WERI-Rb-1 (cell line): ENCODE measurements around the gene ADCYAP1.

Experiments used
- DNase-seq: peaks from one replicate; pipeline ENCODE4 v3.0.0-alpha.2; 2020
- H3K27ac ChIP-seq: fragments of 250-450 bp; sonication (Bioruptor Pico); 2 replicates; pipeline ENCODE4 v1.5.1; 2020; ENCODE audit warnings: mild to moderate bottlenecking, moderate library complexity
- H3K27me3 ChIP-seq: fragments of 250-450 bp; sonication (Bioruptor Pico); 2 replicates; pipeline ENCODE4 v1.5.1; 2021; ENCODE audit warnings: mild to moderate bottlenecking, low read depth, moderate library complexity; ENCODE audit not compliant: insufficient read depth, severe bottlenecking
- H3K36me3 ChIP-seq: fragments of 250-450 bp; sonication (Bioruptor Pico); 2 replicates; pipeline ENCODE4 v1.5.1; 2020; ENCODE audit warnings: mild to moderate bottlenecking, moderate library complexity
- H3K4me3 ChIP-seq: 2 replicates; pipeline ENCODE4 v1.5.1; 2011; ENCODE audit warnings: low read depth, mild to moderate bottlenecking, control low read depth, low read length
- H3K9me3 ChIP-seq: fragments of 250-450 bp; sonication (Bioruptor Pico); 2 replicates; pipeline ENCODE4 v1.5.1; 2021; ENCODE audit warnings: mild to moderate bottlenecking, moderate library complexity; ENCODE audit not compliant: severe bottlenecking
- CTCF ChIP-seq: IDR thresholded peaks from 2 replicates; pipeline ENCODE4 v1.5.1; 2011; ENCODE audit warnings: low read depth, mild to moderate bottlenecking, control low read depth, inconsistent platforms, low read length

The ADCYAP1 gene

GRCh38 chr18:933082-933481 lies 28.4 kb downstream of the ADCYAP1 start:
- no peaks in the 10 kb centered on the region for H3K9me3 ChIP-seq
- H3K27me3 ChIP-seq = no peaks in the 10 kb centered on the region
- DNase-seq = no peak
- no peaks in the 10 kb centered on the region for H3K36me3 ChIP-seq
- no peak overlapping the region for H3K27ac ChIP-seq
- TF ChIP-seq CTCF = no peak
- no peak overlapping the region for H3K4me3 ChIP-seq

- H3K27ac ChIP-seq = no peak overlapping the region
- no peak for DNase-seq
- H3K9me3 ChIP-seq = no peaks in the 10 kb centered on the region
- no peaks in the 10 kb centered on the region for H3K27me3 ChIP-seq
- no peak for TF ChIP-seq CTCF
- H3K4me3 ChIP-seq = no peak overlapping the region
- no peaks in the 10 kb centered on the region for H3K36me3 ChIP-seq
Measured at GRCh38 chr18:934518-935133, 30.0 kb downstream of the ADCYAP1 start.

- DNase-seq = no peak
- TF ChIP-seq CTCF = no peak
- H3K4me3 ChIP-seq = no peak overlapping the region
- no peak overlapping the region for H3K27ac ChIP-seq
- no peaks in the 10 kb centered on the region for H3K27me3 ChIP-seq
- H3K9me3 ChIP-seq = no peaks in the 10 kb centered on the region
- H3K36me3 ChIP-seq = no peaks in the 10 kb centered on the region
Measured at GRCh38 chr18:936941-937340, 32.3 kb downstream of the ADCYAP1 start.

- no peak for TF ChIP-seq CTCF
- DNase-seq = no peak
- Histone ChIP-seq H3K4me3 (no peak overlapping the region), H3K36me3 (no peaks in the 10 kb centered on the region), H3K27me3 (no peaks in the 10 kb centered on the region), H3K9me3 (no peaks in the 10 kb centered on the region), H3K27ac (no peak overlapping the region)
Measured at GRCh38 chr18:939166-939565, 34.5 kb downstream of the ADCYAP1 start.

- TF ChIP-seq CTCF = no peak
- Histone ChIP-seq H3K36me3 (no peaks in the 10 kb centered on the region), H3K9me3 (no peaks in the 10 kb centered on the region), H3K4me3 (no peak overlapping the region), H3K27ac (no peak overlapping the region), H3K27me3 (no peaks in the 10 kb centered on the region)
- DNase-seq = no peak
Measured at GRCh38 chr18:939958-940357, 35.3 kb downstream of the ADCYAP1 start.

GRCh38 chr18:941331-941730 lies 36.7 kb downstream of the ADCYAP1 start:
- no peak for TF ChIP-seq CTCF
- Histone ChIP-seq H3K36me3 (no peaks in the 10 kb centered on the region), H3K27me3 (no peaks in the 10 kb centered on the region), H3K4me3 (no peak overlapping the region), H3K27ac (no peak overlapping the region), H3K9me3 (no peaks in the 10 kb centered on the region)
- no peak for DNase-seq
